Lower lobe of right lung (tissue), 2 donors: ENCODE measurements around the gene LZTS3. TPM values are rescaled to one million over a fixed set of nuclear protein-coding genes. Genes with fewer than 3 reads are reported as not detected.
A peak's percentile ranks its signal among the peaks of the same experiment; 100 is the strongest.

ENCODE experiments used
- ATAC-seq, 2 donors: fragments of 200-7000 bp; cut with Tn5 transposase; one replicate each; pipeline ENCODE4 v1.9.1; 2020 to 2022; ENCODE audit warnings: mild to moderate bottlenecking in 2 of 2, moderate library complexity in 2 of 2
- DNase-seq: peaks from one replicate; pipeline ENCODE4 v3.0.0-alpha.2; 2020
- H3K27ac ChIP-seq: fragments of 200-600 bp; one replicate; pipeline ENCODE4 v1.8.0; 2022
- H3K27me3 ChIP-seq: fragments of 200-600 bp; one replicate; pipeline ENCODE4 v1.8.0; 2022; ENCODE audit warnings: low read depth
- H3K36me3 ChIP-seq: fragments of 200-600 bp; one replicate; pipeline ENCODE4 v1.8.0; 2022; ENCODE audit warnings: mild to moderate bottlenecking
- H3K4me1 ChIP-seq: fragments of 200-600 bp; one replicate; pipeline ENCODE4 v1.8.0; 2022
- H3K4me3 ChIP-seq: fragments of 200-600 bp; one replicate; pipeline ENCODE4 v1.8.0; 2022; ENCODE audit warnings: mild to moderate bottlenecking
- H3K9me3 ChIP-seq: fragments of 200-600 bp; one replicate; pipeline ENCODE4 v1.8.0; 2022
- CTCF ChIP-seq: fragments of 200-600 bp; IDR thresholded peaks from one replicate; pipeline ENCODE4 v1.8.0; 2022; ENCODE audit warnings: antibody characterized with exemption, mild to moderate bottlenecking
- intact Hi-C: fragments of 100-400 bp; cut with DNase I; formaldehyde crosslinking; loops from one replicate; pipeline ENCODE4 v1.11.0; 2022
- total RNA-seq: library from RNA; stranded (reverse); fragmentation: NEBNext Ultra II Directional; extraction: Animal tissue kit (Norgen Biotek cat#: 25700); gene quantifications from one replicate; pipeline ENCODE4 v1.2.1, GENCODE V29; 2021
- donor health status: DM: no; HTN: yes; CAD: no; lungs with severe emphysema.

The LZTS3 gene
- total RNA-seq, 1 donor from 2014 or later, result 18.5 TPM

GRCh38 chr20:3203315-3204123, 30.2 kb upstream of the LZTS3 start:
- intact Hi-C loops, result no loop called here
- Histone ChIP-seq H3K4me3 (peak overlapping the region; percentile 99), H3K4me1 (peaks cover 18% of the 10 kb centered on the region), H3K36me3 (peaks cover 36% of the 10 kb centered on the region), H3K27me3 (no peaks in the 10 kb centered on the region), H3K27ac (peak overlapping the region; percentile 92), H3K9me3 (no peaks in the 10 kb centered on the region)
- ATAC-seq, result peak; percentile 47 to 65
- no peak for TF ChIP-seq CTCF
- DNase-seq, result no peak

GRCh38 chr20:3202965-3203314, 29.6 kb upstream of the LZTS3 start:
- ATAC-seq, result no peak
- Histone ChIP-seq H3K27me3 (no peaks in the 10 kb centered on the region), H3K4me3 (peak overlapping the region; percentile 99), H3K36me3 (peaks cover 40% of the 10 kb centered on the region), H3K4me1 (peaks cover 13% of the 10 kb centered on the region), H3K9me3 (no peaks in the 10 kb centered on the region), H3K27ac (peak overlapping the region; percentile 92)
- TF ChIP-seq CTCF, result no peak
- DNase-seq, result no peak
- intact Hi-C loops, result no loop called here

- H3K9me3 ChIP-seq, result no peaks in the 10 kb centered on the region
- H3K4me1 ChIP-seq, result peaks cover 13% of the 10 kb centered on the region
- TF ChIP-seq CTCF, result no peak
- peaks cover 65% of the 10 kb centered on the region for H3K36me3 ChIP-seq
- ATAC-seq (no peak), DNase-seq (no peak)
- intact Hi-C loops, result no loop called here
- no peak overlapping the region for H3K4me3 ChIP-seq
- H3K27ac ChIP-seq, result no peak overlapping the region
- H3K27me3 ChIP-seq, result no peaks in the 10 kb centered on the region
Measured at GRCh38 chr20:3199976-3200755, 26.8 kb upstream of the LZTS3 start.

GRCh38 chr20:3199206-3199605, 25.9 kb upstream of the LZTS3 start:
- H3K36me3 ChIP-seq, result peaks cover 75% of the 10 kb centered on the region
- ATAC-seq, result no peak
- H3K27ac ChIP-seq, result no peak overlapping the region
- DNase-seq, result no peak
- H3K9me3 ChIP-seq, result no peaks in the 10 kb centered on the region
- H3K27me3 ChIP-seq, result no peaks in the 10 kb centered on the region
- H3K4me3 ChIP-seq, result no peak overlapping the region
- H3K4me1 ChIP-seq, result peaks cover 13% of the 10 kb centered on the region
- TF ChIP-seq CTCF, result no peak
- intact Hi-C loops, result no loop called here

- H3K4me3 ChIP-seq, result no peak overlapping the region
- no peaks in the 10 kb centered on the region for H3K27me3 ChIP-seq
Measured at GRCh38 chr20:3195590-3196237, 22.4 kb upstream of the LZTS3 start.

More at GRCh38 chr20:3195590-3196237, 22.4 kb upstream of the LZTS3 start:
- TF ChIP-seq CTCF, result no peak
- intact Hi-C loops, result no loop called here
- Histone ChIP-seq H3K27ac (no peak overlapping the region), H3K4me1 (no peaks in the 10 kb centered on the region), H3K36me3 (peaks cover 96% of the 10 kb centered on the region), H3K9me3 (no peaks in the 10 kb centered on the region)
- DNase-seq, result no peak
- no peak for ATAC-seq
